ENCODE data around the gene MYNN.

The MYNN gene

DNA sequence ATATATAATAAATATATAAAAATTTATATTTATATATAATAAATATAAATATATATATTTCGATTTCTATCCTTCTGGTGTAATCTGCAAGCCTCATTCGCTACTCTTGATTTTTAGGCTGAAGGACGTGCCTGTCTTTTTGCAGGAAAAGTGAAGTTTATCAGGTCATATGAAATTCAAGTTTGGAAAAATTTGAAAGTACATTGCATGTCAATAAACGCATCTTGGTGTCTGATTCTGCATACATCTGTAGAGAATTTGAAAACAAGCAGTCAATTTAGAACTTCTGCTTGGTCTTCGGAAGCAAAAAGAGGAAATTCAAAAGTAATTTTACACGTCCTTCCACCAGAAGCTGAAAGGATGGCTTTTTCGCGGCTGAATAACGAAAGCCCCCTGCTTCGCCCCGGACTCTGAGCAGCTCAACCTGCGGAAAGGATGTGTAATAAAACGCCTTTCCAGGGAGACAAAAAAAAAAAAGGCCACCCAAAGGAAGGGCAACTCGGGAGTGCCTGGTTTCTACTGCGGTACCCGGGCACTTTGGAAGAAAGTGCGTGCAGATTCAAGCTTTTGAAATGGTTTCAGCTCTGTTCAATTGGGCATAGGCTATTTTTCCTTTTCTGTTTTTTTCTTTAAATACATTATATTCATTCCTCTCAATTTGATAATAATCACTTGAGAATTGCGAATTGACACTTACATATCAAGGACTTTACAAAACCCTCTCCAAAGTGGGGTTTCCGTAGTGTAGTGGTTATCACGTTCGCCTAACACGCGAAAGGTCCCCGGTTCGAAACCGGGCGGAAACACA, 1.5 kb upstream of the MYNN start:
- peaks cover 34% of the 10 kb centered on the region for H3F3A ChIP-seq (ENCODE audit: insufficient read depth, low read length)

GRCh38 chr3:169772305-169772896, 795 bp upstream of the MYNN start:
- Histone ChIP-seq H3K27me3 (ENCODE audit: insufficient read depth, low read length) (no peaks in the 10 kb centered on the region), H4K20me1 (ENCODE audit: insufficient read depth, low read length) (no peaks in the 10 kb centered on the region), H3K9ac (ENCODE audit: low read length) (peak overlapping the region; percentile 82), H3K9me3 (ENCODE audit: low read length) (no peaks in the 10 kb centered on the region), H3K27ac (ENCODE audit: low read depth, low read length, poor library complexity, severe bottlenecking) (peak overlapping the region; percentile 95), H3K79me2 (ENCODE audit: insufficient read depth, low read length) (peaks cover 28% of the 10 kb centered on the region), H3K9me2 (ENCODE audit: low read depth, low read length) (no peaks in the 10 kb centered on the region), H3F3A (ENCODE audit: insufficient read depth, low read length) (peaks cover 27% of the 10 kb centered on the region), H3K4me3 (ENCODE audit: low read depth, low read length, poor library complexity, severe bottlenecking) (peak overlapping the region; percentile 71), H3K36me3 (ENCODE audit: insufficient read depth, low read length) (peaks cover 32% of the 10 kb centered on the region), H3K4me2 (ENCODE audit: low read length) (peak overlapping the region; percentile 82), H2AFZ (ENCODE audit: low read length) (no peak overlapping the region), H3K4me1 (ENCODE audit: insufficient read depth, low read length, severe bottlenecking) (peaks cover 27% of the 10 kb centered on the region)
- no peak for TF ChIP-seq EZH2 (IDR thresholded peaks at IDR 0.05; ENCODE audit: borderline replicate concordance, low read length)
- TF ChIP-seq CTCF (IDR thresholded peaks at IDR 0.05; ENCODE audit: low read length) = no peak

More for the DNA sequence above, 1.5 kb upstream of the MYNN start:
- H3K9me2 ChIP-seq (ENCODE audit: low read depth, low read length) = no peaks in the 10 kb centered on the region
- H3K36me3 ChIP-seq (ENCODE audit: insufficient read depth, low read length) = peaks cover 25% of the 10 kb centered on the region
- peak overlapping the region; percentile 71 for H3K4me3 ChIP-seq (ENCODE audit: low read depth, low read length, poor library complexity, severe bottlenecking)
- H4K20me1 ChIP-seq (ENCODE audit: insufficient read depth, low read length) = no peaks in the 10 kb centered on the region
- H3K79me2 ChIP-seq (ENCODE audit: insufficient read depth, low read length) = peaks cover 28% of the 10 kb centered on the region
- no peaks in the 10 kb centered on the region for H3K9me3 ChIP-seq (ENCODE audit: low read length)
- peak overlapping the region; percentile 95 for H3K27ac ChIP-seq (ENCODE audit: low read depth, low read length, poor library complexity, severe bottlenecking)
- peak overlapping the region; percentile 86 for H2AFZ ChIP-seq (ENCODE audit: low read length)
- no peak for TF ChIP-seq EZH2 (IDR thresholded peaks at IDR 0.05; ENCODE audit: borderline replicate concordance, low read length)
- no peak for TF ChIP-seq CTCF (IDR thresholded peaks at IDR 0.05; ENCODE audit: low read length)
- H3K4me1 ChIP-seq (ENCODE audit: insufficient read depth, low read length, severe bottlenecking) = peaks cover 27% of the 10 kb centered on the region
- peak overlapping the region; percentile 82 for H3K9ac ChIP-seq (ENCODE audit: low read length)
- H3K4me2 ChIP-seq (ENCODE audit: low read length) = peak overlapping the region; percentile 82
- H3K27me3 ChIP-seq (ENCODE audit: insufficient read depth, low read length) = no peaks in the 10 kb centered on the region

- peaks cover 15% of the 10 kb centered on the region for H3F3A ChIP-seq (ENCODE audit: insufficient read depth, low read length)
- H4K20me1 ChIP-seq (ENCODE audit: insufficient read depth, low read length) = no peaks in the 10 kb centered on the region
- H3K9me2 ChIP-seq (ENCODE audit: low read depth, low read length) = no peaks in the 10 kb centered on the region
- H3K9me3 ChIP-seq (ENCODE audit: low read length) = no peaks in the 10 kb centered on the region
- peaks cover 50% of the 10 kb centered on the region for H3K36me3 ChIP-seq (ENCODE audit: insufficient read depth, low read length)
- H3K4me3 ChIP-seq (ENCODE audit: low read depth, low read length, poor library complexity, severe bottlenecking) = peak overlapping the region; percentile 71
- TF ChIP-seq CTCF (IDR thresholded peaks at IDR 0.05; ENCODE audit: low read length) = no peak
- TF ChIP-seq EZH2 (IDR thresholded peaks at IDR 0.05; ENCODE audit: borderline replicate concordance, low read length) = no peak
- peaks cover 27% of the 10 kb centered on the region for H3K4me1 ChIP-seq (ENCODE audit: insufficient read depth, low read length, severe bottlenecking)
- H3K27ac ChIP-seq (ENCODE audit: low read depth, low read length, poor library complexity, severe bottlenecking) = peak overlapping the region; percentile 6
- no peak overlapping the region for H2AFZ ChIP-seq (ENCODE audit: low read length)
- H3K9ac ChIP-seq (ENCODE audit: low read length) = peak overlapping the region; percentile 82
- H3K4me2 ChIP-seq (ENCODE audit: low read length) = peak overlapping the region; percentile 82
- no peaks in the 10 kb centered on the region for H3K27me3 ChIP-seq (ENCODE audit: insufficient read depth, low read length)
- peaks cover 28% of the 10 kb centered on the region for H3K79me2 ChIP-seq (ENCODE audit: insufficient read depth, low read length)
These were observed 990 bp downstream of the MYNN start for GRCh38 chr3:169774186-169774585.
